H1 (cell line): ENCODE results near the gene SLC24A4. TPM values are rescaled to one million over a fixed set of nuclear protein-coding genes. Genes with fewer than 3 reads are reported as not detected.
A peak's percentile ranks its signal among the peaks of the same experiment; 100 is the strongest.

ENCODE experiments used
- CTCF ChIA-PET: fragments of 300-600 bp; sonication (Branson Sonifier 250); formaldehyde crosslinking; loops from one replicate; lab custom pipeline; 2021; ENCODE audit not compliant: partially characterized antibody; lab: Charles Lee
- POLR2A ChIA-PET: fragments of 300-600 bp; sonication (Branson Sonifier 250); formaldehyde crosslinking; loops from one replicate; lab custom pipeline; 2021; ENCODE audit warnings: inconsistent platforms; ENCODE audit not compliant: partially characterized antibody; lab: Charles Lee
- DNase-seq, 2 experiments: peaks; one replicate each; pipeline versions ENCODE4 v3.0.0 to v3.0.0-alpha.2; 2010 to 2022; ENCODE audit warnings: low spot score in 2 of 2, low read depth in 1 of 2, mixed read lengths in 1 of 2
- FAIRE-seq: peaks from 2 replicates; lab custom pipeline; 2011; peaks lifted over from hg19 to GRCh38; lab: Jason Lieb, UNC
- H2AFZ ChIP-seq: 2 replicates; pipeline ENCODE4 v1.8.1; 2012; ENCODE audit warnings: low read length, inconsistent platforms
- H2AK5ac ChIP-seq: 2 replicates; pipeline ENCODE4 v1.6.1; 2013; ENCODE audit warnings: low read depth, low read length
- H2BK120ac ChIP-seq: replicated peaks from 2 replicates; pipeline ENCODE3; 2013; ENCODE audit warnings: low read depth, low read length, inconsistent platforms
- H2BK12ac ChIP-seq: 2 replicates; pipeline ENCODE4 v1.6.1; 2013; ENCODE audit warnings: low read depth, low read length
- H2BK15ac ChIP-seq: 2 replicates; pipeline ENCODE4 v1.6.1; 2013; ENCODE audit warnings: low read length
- H2BK20ac ChIP-seq: 2 replicates; pipeline ENCODE4 v1.6.1; 2013; ENCODE audit warnings: low read length
- H2BK5ac ChIP-seq: 2 replicates; pipeline ENCODE4 v1.6.1; 2013; ENCODE audit warnings: low read depth, low read length
- H3K14ac ChIP-seq: 2 replicates; pipeline ENCODE4 v1.6.1; 2013; ENCODE audit warnings: inconsistent platforms; ENCODE audit not compliant: insufficient read length
- H3K18ac ChIP-seq: 2 replicates; pipeline ENCODE4 v1.6.1; 2013; ENCODE audit warnings: low read length; ENCODE audit errors: extremely low read depth
- H3K23ac ChIP-seq: 2 replicates; pipeline ENCODE4 v1.6.1; 2013; ENCODE audit warnings: inconsistent platforms; ENCODE audit not compliant: insufficient read length
- H3K23me2 ChIP-seq: 2 replicates; pipeline ENCODE4 v1.6.1; 2013; ENCODE audit warnings: low read depth, low read length
- H3K27ac ChIP-seq: 2 replicates; pipeline ENCODE4 v1.6.1; 2011; ENCODE audit warnings: low read depth, low read length, inconsistent platforms
- H3K27me3 ChIP-seq, 4 experiments: replicated peaks in 1 of 4; 1 replicate in 1 of 4; 2 replicates in 3 of 4; pipeline versions ENCODE4 v1.6.1 to v1.8.1; 2011 to 2013; ENCODE audit warnings: low read length in 3 of 4, mild to moderate bottlenecking in 3 of 4, inconsistent platforms in 2 of 4, mixed read lengths in 2 of 4, moderate library complexity in 1 of 4; ENCODE audit not compliant: control insufficient read depth in 3 of 4, insufficient read depth in 3 of 4; ENCODE audit errors: extremely low read depth in 1 of 4
- H3K36me3 ChIP-seq, 4 experiments: 2 replicates each; pipeline versions ENCODE4 v1.6.1 to v1.8.1; 2011 to 2013; ENCODE audit warnings: mild to moderate bottlenecking in 4 of 4, low read length in 3 of 4, moderate library complexity in 2 of 4, control low read depth in 1 of 4, inconsistent platforms in 1 of 4; ENCODE audit not compliant: insufficient read depth in 4 of 4, control insufficient read depth in 2 of 4
- H3K4ac ChIP-seq: replicated peaks from 2 replicates; pipeline ENCODE3; 2013; ENCODE audit warnings: low read length, low read depth, mixed read lengths, inconsistent platforms; ENCODE audit not compliant: insufficient read length
- H3K4me1 ChIP-seq, 4 experiments: replicated peaks in 1 of 4; 1 replicate in 1 of 4; 2 replicates in 3 of 4; pipeline versions ENCODE4 v1.6.1 to v1.8.1; 2011 to 2013; ENCODE audit warnings: low read length in 3 of 4, inconsistent platforms in 2 of 4, mixed read lengths in 1 of 4; ENCODE audit not compliant: insufficient read depth in 4 of 4, control insufficient read depth in 3 of 4
- H3K4me2 ChIP-seq, 2 experiments: 2 replicates each; pipeline versions ENCODE4 v1.6.1 to v1.8.1; 2011 to 2013; ENCODE audit warnings: low read depth in 2 of 2, low read length in 2 of 2, control low read depth in 1 of 2, inconsistent platforms in 1 of 2, mild to moderate bottlenecking in 1 of 2; ENCODE audit not compliant: insufficient read depth in 1 of 2
- H3K4me3 ChIP-seq, 4 experiments: fragments of 200-600, 300-600 bp in 1 of 4; sonication (generic), shearing (Covaris generic), sonication (Bioruptor Twin) in 1 of 4; 2 replicates each; pipeline versions ENCODE4 v1.5.1 to v1.8.1; 2011 to 2016; ENCODE audit warnings: low read length in 4 of 4, low read depth in 3 of 4, control low read depth in 2 of 4, inconsistent platforms in 2 of 4, mild to moderate bottlenecking in 2 of 4, mixed read lengths in 1 of 4, moderate library complexity in 1 of 4; ENCODE audit not compliant: insufficient read depth in 2 of 4; ENCODE audit errors: extremely low read depth in 1 of 4
- H3K56ac ChIP-seq: replicated peaks from 2 replicates; pipeline ENCODE3; 2013; ENCODE audit warnings: low read depth, mild to moderate bottlenecking, mixed read lengths, low read length, inconsistent platforms; ENCODE audit not compliant: insufficient read length
- H3K79me1 ChIP-seq: 2 replicates; pipeline ENCODE4 v1.6.1; 2013; ENCODE audit warnings: low read depth, low read length, control low read depth
- H3K79me2 ChIP-seq, 2 experiments: 2 replicates each; pipeline versions ENCODE4 v1.6.1 to v1.8.1; 2012 to 2013; ENCODE audit warnings: low read length in 2 of 2, mild to moderate bottlenecking in 2 of 2, inconsistent platforms in 1 of 2; ENCODE audit not compliant: insufficient read depth in 2 of 2, control insufficient read depth in 1 of 2
- H3K9ac ChIP-seq, 4 experiments: replicated peaks in 1 of 4; 1 replicate in 1 of 4; 2 replicates in 3 of 4; pipeline versions ENCODE4 v1.6.1 to v1.8.1; 2011 to 2013; ENCODE audit warnings: low read depth in 3 of 4, low read length in 3 of 4, control low read depth in 2 of 4, mild to moderate bottlenecking in 2 of 4, moderate library complexity in 2 of 4, inconsistent platforms in 1 of 4; ENCODE audit errors: extremely low read depth in 1 of 4
- H3K9me3 ChIP-seq, 2 experiments: 2 replicates each; pipeline versions ENCODE4 v1.6.1 to v1.8.1; 2012 to 2013; ENCODE audit warnings: mild to moderate bottlenecking in 2 of 2, moderate library complexity in 2 of 2, control low read depth in 1 of 2, inconsistent platforms in 1 of 2, low read depth in 1 of 2, low read length in 1 of 2, mixed read lengths in 1 of 2; ENCODE audit not compliant: insufficient read depth in 2 of 2
- H4K20me1 ChIP-seq, 2 experiments: replicated peaks in 1 of 2; 2 replicates each; pipeline versions ENCODE3 to v1.8.1; 2011 to 2013; ENCODE audit warnings: inconsistent platforms in 2 of 2, low read length in 2 of 2, mild to moderate bottlenecking in 1 of 2; ENCODE audit not compliant: insufficient read depth in 2 of 2, control insufficient read depth in 1 of 2
- H4K5ac ChIP-seq: 2 replicates; pipeline ENCODE4 v1.6.1; 2013; ENCODE audit warnings: low read length, low read depth, mixed read lengths, inconsistent platforms; ENCODE audit not compliant: insufficient read length
- H4K8ac ChIP-seq: 2 replicates; pipeline ENCODE4 v1.8.0; 2013; ENCODE audit warnings: mild to moderate bottlenecking, moderate library complexity, low read length, inconsistent platforms; ENCODE audit not compliant: insufficient read depth; ENCODE audit errors: extremely low read depth
- H4K91ac ChIP-seq: replicated peaks from 2 replicates; pipeline ENCODE3; 2013; ENCODE audit warnings: low read length, mixed read lengths, inconsistent platforms; ENCODE audit not compliant: insufficient read length
- FOSL1 ChIP-seq: IDR thresholded peaks from 2 replicates; pipeline ENCODE4 v1.6.1; 2011; ENCODE audit warnings: mild to moderate bottlenecking, low read depth, low read length, moderate library complexity; ENCODE audit not compliant: insufficient read depth
- NANOG ChIP-seq: IDR thresholded peaks from 2 replicates; pipeline ENCODE4 v1.6.1; 2011; ENCODE audit warnings: low read length, low read depth, mild to moderate bottlenecking, inconsistent platforms; ENCODE audit not compliant: insufficient read depth, poor library complexity, severe bottlenecking
- POLR2AphosphoS5 ChIP-seq: IDR thresholded peaks from 2 replicates; pipeline ENCODE4 v1.6.1; 2011; ENCODE audit warnings: low read depth, low read length
- WGBS, 2 experiments: shearing (Covaris generic) in 1 of 2; methylation state at CpG; one replicate each; pipeline versions ENCODE4 v1.1.6 to v1.1.7; 2013 to 2015; ENCODE audit warnings: low lambda C conversion rate in 2 of 2, mixed read lengths in 2 of 2, inconsistent platforms in 1 of 2, low coverage in 1 of 2, missing lambda C conversion rate in 1 of 2; ENCODE audit not compliant: insufficient replicate concordance in 2 of 2, insufficient coverage in 1 of 2, insufficient read length in 1 of 2; ENCODE audit errors: extremely low coverage in 1 of 2, missing lambda C conversion rate in 1 of 2; 5-methylcytosine and 5-hydroxymethylcytosine counted together
- polyA plus RNA-seq, 7 experiments: library from polyadenylated mRNA; depleted of rRNA in 3 of 7; stranded (reverse) in 5 of 7; unstranded in 2 of 7; fragments of >200 nt in 5 of 7; fragments of 200-250 nt in 2 of 7; gene quantifications; 1 replicate in 5 of 7; 2 replicates in 1 of 7; 4 replicates in 1 of 7; pipeline versions ENCODE4 v1.2.1 to v1.2.3, GENCODE V29; 2011 to 2013; ENCODE audit warnings: missing spikeins in 2 of 7, mixed read lengths in 2 of 7
- total RNA-seq: library from RNA; stranded (reverse); fragmentation: NEBNext Ultra II Directional; extraction: Animal tissue kit (Norgen Biotek cat#: 25700); gene quantifications from 2 replicates; pipeline ENCODE4 v1.2.1, GENCODE V29; 2021

SLC24A4 gene
- total and polyA plus RNA-seq, 2 of the 8 experiments (the other 6 are each of a cell fraction or from before 2014, with no cell fraction given): 0.27 to 0.89 TPM

- no peaks in the 10 kb centered on the region for H3K36me3 ChIP-seq
- no peak overlapping the region for H3K14ac ChIP-seq
- no peaks in the 10 kb centered on the region for H4K20me1 ChIP-seq
- ChIA-PET POLR2A (no interaction called here), CTCF (interaction anchor here (0.8 to 5.0 kb wide), 11 partner anchors 10 to 144 kb away, joined by 3 to 21 read pairs (median 3); no protein-coding TSS in a partner anchor)
- no peak overlapping the region for H2BK20ac ChIP-seq
- 0 out of 2 replicates have a peak overlapping the region, but pooled peaks have one; percentile 24 for H2AK5ac ChIP-seq
- H3K4me2 ChIP-seq: no peak overlapping the region
- H3K18ac ChIP-seq: no peak overlapping the region
- FAIRE-seq (no peak), DNase-seq (no peak)
- no peaks in the 10 kb centered on the region for H3K79me2 ChIP-seq
- 83% methylated on average over 6 of the region's 6 CpGs; no CpG with 5 or more reads in 1 of the 2 experiments for WGBS, 2 experiments
- H2BK120ac ChIP-seq: no peak overlapping the region
- H4K8ac ChIP-seq: no peak overlapping the region
- H3K9me3 ChIP-seq: no peaks in the 10 kb centered on the region
- H3K23me2 ChIP-seq: no peaks in the 10 kb centered on the region
- H4K91ac ChIP-seq: no peak overlapping the region
- no peak overlapping the region for H2BK5ac ChIP-seq
- no peaks in the 10 kb centered on the region for H3K27me3 ChIP-seq
- H3K56ac ChIP-seq: no peak overlapping the region
- H3K4me1 ChIP-seq: peaks cover 0 to 1% (median 0%) of the 10 kb centered on the region in 4 experiments; a peak in 4 of 7 replicates
- H3K27ac ChIP-seq: no peak overlapping the region
- H3K79me1 ChIP-seq: no peaks in the 10 kb centered on the region
- no peak overlapping the region for H2BK15ac ChIP-seq
- no peak overlapping the region for H2AFZ ChIP-seq
- no peak overlapping the region for H4K5ac ChIP-seq
- no peak overlapping the region for H2BK12ac ChIP-seq
- H3K4ac ChIP-seq: no peak overlapping the region
- no peak overlapping the region for H3K9ac ChIP-seq
- no peak overlapping the region for H3K4me3 ChIP-seq
- no peak overlapping the region for H3K23ac ChIP-seq
- no peak for TF ChIP-seq NANOG
- TF ChIP-seq POLR2AphosphoS5: no peak
- no peak for TF ChIP-seq FOSL1
These were observed 137.6 kb downstream of the SLC24A4 start for GRCh38 chr14:92460541-92460915.
